ENCODE data around the gene PTPRM. TPM values are rescaled to one million over a fixed set of nuclear protein-coding genes. Genes with fewer than 3 reads are reported as not detected.

The PTPRM gene
- total RNA-seq, 1 donor from 2014 or later, result 131 TPM

DNA sequence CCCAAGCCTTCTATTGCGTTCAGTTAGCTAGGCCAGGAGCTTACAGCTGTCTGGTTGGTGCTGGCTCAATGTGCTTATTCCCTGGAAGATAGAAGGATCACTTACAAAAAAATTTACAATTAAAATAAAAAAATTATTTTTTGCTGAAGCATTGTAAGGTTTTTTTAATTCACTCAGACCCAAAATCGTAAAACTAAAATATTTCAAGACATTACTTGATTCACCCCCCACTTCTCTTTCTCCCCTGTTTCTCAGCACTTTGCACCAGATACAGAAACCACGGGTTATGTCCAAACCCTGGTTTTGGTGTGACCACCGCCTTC, 911 bp upstream of the PTPRM start:
- H3K4me3 Mint-ChIP-seq (ENCODE audit: unreplicated experiment), result peak overlapping the region; percentile 88

DNA sequence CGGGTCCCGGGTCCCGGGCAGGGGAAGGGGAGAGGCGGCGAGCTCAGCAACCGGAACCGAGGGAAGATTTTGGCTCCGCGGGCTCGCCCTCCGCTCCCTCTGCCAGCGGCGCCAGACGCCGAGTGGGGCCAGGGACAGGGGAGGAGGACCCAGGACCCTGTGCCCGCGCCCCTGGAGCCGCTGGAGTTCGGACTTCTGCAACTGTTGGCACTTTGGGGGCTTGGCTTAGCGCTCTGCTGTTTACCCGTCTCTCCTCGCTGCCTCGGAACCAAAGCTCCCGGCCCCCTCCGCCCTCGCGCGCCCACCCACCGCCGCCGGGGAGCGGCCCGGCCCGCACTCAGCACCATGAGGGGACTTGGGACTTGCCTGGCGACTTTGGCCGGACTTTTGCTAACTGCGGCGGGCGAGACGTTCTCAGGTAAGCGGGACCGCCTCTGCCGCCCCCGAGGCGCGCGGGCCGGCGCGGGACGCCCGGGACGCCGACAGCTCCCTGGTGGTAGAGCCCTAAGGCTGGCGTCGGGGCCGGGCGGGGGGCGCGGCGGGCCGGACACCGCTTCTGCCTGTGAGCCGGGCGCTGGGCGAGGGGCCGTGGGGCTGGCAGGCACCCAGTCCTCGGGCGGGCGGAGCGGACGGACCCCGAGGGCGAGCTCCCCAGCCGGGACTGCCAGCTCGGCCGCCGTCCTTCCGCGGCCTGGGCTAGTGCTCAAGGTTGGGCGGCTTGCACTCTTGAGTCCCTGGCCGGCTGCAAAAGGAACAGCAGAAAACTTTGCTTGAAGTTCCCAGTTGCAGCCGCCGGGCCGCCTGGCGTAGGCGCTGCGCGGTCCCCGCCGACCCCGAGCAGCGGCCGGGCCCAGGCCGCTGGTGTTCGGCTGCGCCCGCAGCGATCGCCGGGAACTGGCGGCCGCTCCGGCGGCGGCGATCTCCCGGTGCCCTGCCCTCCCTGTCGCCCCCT, 634 bp downstream of the PTPRM start:
- peaks cover 42% of the 10 kb centered on the region for H3K4me1 Mint-ChIP-seq (ENCODE audit: low read depth)
- peaks cover 9% of the 10 kb centered on the region for H3K9me3 Mint-ChIP-seq (ENCODE audit: low read depth)
- no peak overlapping the region for H3K27ac Mint-ChIP-seq (ENCODE audit: unreplicated experiment)
- H3K27me3 Mint-ChIP-seq (ENCODE audit: low read depth), result no peaks in the 10 kb centered on the region
- peak overlapping the region; percentile 70 for H3K4me3 Mint-ChIP-seq (ENCODE audit: unreplicated experiment)
- DNase-seq (ENCODE audit: low spot score), result peak; percentile 86
- TF ChIP-seq, protein P1, sequence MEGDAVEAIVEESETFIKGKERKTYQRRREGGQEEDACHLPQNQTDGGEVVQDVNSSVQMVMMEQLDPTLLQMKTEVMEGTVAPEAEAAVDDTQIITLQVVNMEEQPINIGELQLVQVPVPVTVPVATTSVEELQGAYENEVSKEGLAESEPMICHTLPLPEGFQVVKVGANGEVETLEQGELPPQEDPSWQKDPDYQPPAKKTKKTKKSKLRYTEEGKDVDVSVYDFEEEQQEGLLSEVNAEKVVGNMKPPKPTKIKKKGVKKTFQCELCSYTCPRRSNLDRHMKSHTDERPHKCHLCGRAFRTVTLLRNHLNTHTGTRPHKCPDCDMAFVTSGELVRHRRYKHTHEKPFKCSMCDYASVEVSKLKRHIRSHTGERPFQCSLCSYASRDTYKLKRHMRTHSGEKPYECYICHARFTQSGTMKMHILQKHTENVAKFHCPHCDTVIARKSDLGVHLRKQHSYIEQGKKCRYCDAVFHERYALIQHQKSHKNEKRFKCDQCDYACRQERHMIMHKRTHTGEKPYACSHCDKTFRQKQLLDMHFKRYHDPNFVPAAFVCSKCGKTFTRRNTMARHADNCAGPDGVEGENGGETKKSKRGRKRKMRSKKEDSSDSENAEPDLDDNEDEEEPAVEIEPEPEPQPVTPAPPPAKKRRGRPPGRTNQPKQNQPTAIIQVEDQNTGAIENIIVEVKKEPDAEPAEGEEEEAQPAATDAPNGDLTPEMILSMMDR (IDR thresholded peaks at IDR 0.05), result no peak
- peaks cover 3% of the 10 kb centered on the region for H3K36me3 Mint-ChIP-seq (ENCODE audit: low read depth)

More for the DNA sequence above, 911 bp upstream of the PTPRM start:
- peaks cover 9% of the 10 kb centered on the region for H3K9me3 Mint-ChIP-seq (ENCODE audit: low read depth)
- DNase-seq (ENCODE audit: low spot score), result no peak
- no peaks in the 10 kb centered on the region for H3K27me3 Mint-ChIP-seq (ENCODE audit: low read depth)
- H3K36me3 Mint-ChIP-seq (ENCODE audit: low read depth), result peaks cover 3% of the 10 kb centered on the region
- TF ChIP-seq, protein P1 (IDR thresholded peaks at IDR 0.05), result no peak
- H3K27ac Mint-ChIP-seq (ENCODE audit: unreplicated experiment), result peak overlapping the region; percentile 97
- peaks cover 40% of the 10 kb centered on the region for H3K4me1 Mint-ChIP-seq (ENCODE audit: low read depth)

DNA sequence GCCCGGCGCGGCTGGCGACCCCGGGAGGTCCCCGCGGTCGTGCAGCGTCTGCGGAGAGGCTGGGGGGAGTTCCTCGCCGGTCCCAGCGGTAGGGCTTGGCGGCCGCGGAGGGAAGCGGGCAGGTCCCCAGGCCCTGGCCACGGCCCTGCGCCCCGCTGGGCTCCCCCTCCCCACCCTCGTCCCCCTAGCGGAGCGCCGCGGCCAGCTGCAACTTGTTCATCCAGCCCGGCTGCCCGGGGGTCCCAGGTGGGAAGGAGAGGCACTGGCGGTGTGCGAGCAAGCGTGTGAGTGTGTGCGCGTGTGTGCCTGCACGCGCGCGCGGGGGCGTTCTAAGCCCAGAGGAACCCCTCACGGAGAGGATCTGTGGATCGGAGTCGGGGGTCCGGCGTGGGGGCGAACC, 1.3 kb downstream of the PTPRM start:
- Mint-ChIP-seq H3K9me3 (ENCODE audit: low read depth) (peaks cover 9% of the 10 kb centered on the region), H3K27ac (ENCODE audit: unreplicated experiment) (peak overlapping the region; percentile 94), H3K4me1 (ENCODE audit: low read depth) (peaks cover 48% of the 10 kb centered on the region), H3K27me3 (ENCODE audit: low read depth) (no peaks in the 10 kb centered on the region), H3K4me3 (ENCODE audit: unreplicated experiment) (peak overlapping the region; percentile 86), H3K36me3 (ENCODE audit: low read depth) (peaks cover 3% of the 10 kb centered on the region)
- TF ChIP-seq, protein P1 (IDR thresholded peaks at IDR 0.05), result peak; percentile 73
- DNase-seq (ENCODE audit: low spot score), result peak; percentile 89

DNA sequence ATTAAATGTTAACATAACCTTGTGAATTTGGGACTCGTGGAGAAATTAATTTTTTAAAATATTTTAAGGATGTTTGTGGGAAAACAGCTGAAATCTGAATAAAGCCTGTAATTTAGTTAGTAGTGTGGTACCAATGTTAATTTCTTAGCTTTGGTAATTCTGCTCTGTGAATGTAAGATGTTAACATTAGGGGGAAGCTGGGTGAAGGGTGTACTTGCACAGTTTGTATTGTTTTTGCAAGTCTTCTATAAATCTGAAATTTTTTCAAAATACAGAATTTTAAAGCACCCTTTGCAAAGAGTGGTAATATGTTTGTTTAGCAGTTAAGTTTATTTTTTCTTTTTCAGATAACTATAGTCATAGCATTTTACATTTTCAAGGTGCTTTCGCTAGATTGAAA, 4.5 kb downstream of the PTPRM start:
- peaks cover 62% of the 10 kb centered on the region for H3K4me1 Mint-ChIP-seq (ENCODE audit: low read depth)
- H3K9me3 Mint-ChIP-seq (ENCODE audit: low read depth), result peaks cover 9% of the 10 kb centered on the region
- H3K36me3 Mint-ChIP-seq (ENCODE audit: low read depth), result peaks cover 3% of the 10 kb centered on the region
- no peaks in the 10 kb centered on the region for H3K27me3 Mint-ChIP-seq (ENCODE audit: low read depth)
- no peak overlapping the region for H3K4me3 Mint-ChIP-seq (ENCODE audit: unreplicated experiment)
- TF ChIP-seq, protein P1 (IDR thresholded peaks at IDR 0.05), result no peak
- H3K27ac Mint-ChIP-seq (ENCODE audit: unreplicated experiment), result no peak overlapping the region
- DNase-seq (ENCODE audit: low spot score), result no peak

DNA sequence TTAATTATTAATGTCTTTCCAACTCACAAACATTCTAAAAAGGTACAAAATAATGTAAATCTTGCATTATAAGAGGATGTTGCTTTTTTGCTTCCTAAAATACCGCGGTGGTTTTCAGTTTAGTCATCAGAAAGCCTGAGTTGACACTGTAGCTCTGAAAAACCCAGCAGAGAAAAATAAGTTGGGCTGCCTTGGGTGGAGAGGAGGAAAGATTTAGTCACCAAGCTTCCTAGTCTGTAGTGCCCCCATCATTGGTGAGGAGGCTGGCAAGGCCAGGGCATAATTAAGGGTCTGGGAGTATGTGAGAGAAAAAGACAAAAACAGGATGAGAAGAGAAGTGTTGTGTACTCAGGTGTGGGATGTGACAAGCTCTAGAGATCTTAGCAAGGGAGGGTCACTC, 5.7 kb downstream of the PTPRM start:
- Mint-ChIP-seq H3K9me3 (ENCODE audit: low read depth) (peaks cover 9% of the 10 kb centered on the region), H3K4me1 (ENCODE audit: low read depth) (peaks cover 71% of the 10 kb centered on the region), H3K36me3 (ENCODE audit: low read depth) (peaks cover 3% of the 10 kb centered on the region), H3K4me3 (ENCODE audit: unreplicated experiment) (peak overlapping the region; percentile 49), H3K27ac (ENCODE audit: unreplicated experiment) (peak overlapping the region; percentile 94), H3K27me3 (ENCODE audit: low read depth) (no peaks in the 10 kb centered on the region)
- TF ChIP-seq, protein P1 (IDR thresholded peaks at IDR 0.05), result no peak
- no peak for DNase-seq (ENCODE audit: low spot score)
